ENCODE data around the gene LTBP1. TPM values are rescaled to one million over a fixed set of nuclear protein-coding genes. Genes with fewer than 3 reads are reported as not detected.

Gene LTBP1
- total RNA-seq, 1 donor from 2014 or later: 102 TPM

GRCh38 chr2:33038799-33039198, 92.0 kb downstream of the LTBP1 start:
- Mint-ChIP-seq H3K36me3 (ENCODE audit: unreplicated experiment) (no peaks in the 10 kb centered on the region), H3K4me1 (ENCODE audit: unreplicated experiment) (peaks cover 8% of the 10 kb centered on the region), H3K27ac (ENCODE audit: unreplicated experiment) (no peak overlapping the region), H3K27me3 (ENCODE audit: unreplicated experiment) (no peaks in the 10 kb centered on the region), H3K9me3 (ENCODE audit: unreplicated experiment) (no peaks in the 10 kb centered on the region), H3K4me3 (ENCODE audit: unreplicated experiment) (no peak overlapping the region)
- DNase-seq (ENCODE audit: extremely low spot score, unreplicated experiment): no peak
- TF ChIP-seq CTCF (IDR thresholded peaks at IDR 0.05): no peak

- no peaks in the 10 kb centered on the region for H3K36me3 Mint-ChIP-seq (ENCODE audit: unreplicated experiment)
- no peak for TF ChIP-seq CTCF (IDR thresholded peaks at IDR 0.05)
- no peak overlapping the region for H3K27ac Mint-ChIP-seq (ENCODE audit: unreplicated experiment)
Observed at GRCh38 chr2:33040541-33040940, 93.8 kb downstream of the LTBP1 start.

GRCh38 chr2:33042265-33042664, 95.5 kb downstream of the LTBP1 start:
- DNase-seq (ENCODE audit: extremely low spot score, unreplicated experiment): no peak
- no peaks in the 10 kb centered on the region for H3K4me1 Mint-ChIP-seq (ENCODE audit: unreplicated experiment)
- no peak overlapping the region for H3K27ac Mint-ChIP-seq (ENCODE audit: unreplicated experiment)
- no peaks in the 10 kb centered on the region for H3K9me3 Mint-ChIP-seq (ENCODE audit: unreplicated experiment)
- no peaks in the 10 kb centered on the region for H3K36me3 Mint-ChIP-seq (ENCODE audit: unreplicated experiment)
- no peak overlapping the region for H3K4me3 Mint-ChIP-seq (ENCODE audit: unreplicated experiment)
- H3K27me3 Mint-ChIP-seq (ENCODE audit: unreplicated experiment): no peaks in the 10 kb centered on the region
- no peak for TF ChIP-seq CTCF (IDR thresholded peaks at IDR 0.05)

More at GRCh38 chr2:33040541-33040940, 93.8 kb downstream of the LTBP1 start:
- Mint-ChIP-seq H3K27me3 (ENCODE audit: unreplicated experiment) (no peaks in the 10 kb centered on the region), H3K4me3 (ENCODE audit: unreplicated experiment) (no peak overlapping the region), H3K4me1 (ENCODE audit: unreplicated experiment) (no peaks in the 10 kb centered on the region), H3K9me3 (ENCODE audit: unreplicated experiment) (no peaks in the 10 kb centered on the region)
- DNase-seq (ENCODE audit: extremely low spot score, unreplicated experiment): no peak

- H3K27me3 Mint-ChIP-seq (ENCODE audit: unreplicated experiment): no peaks in the 10 kb centered on the region
- H3K4me1 Mint-ChIP-seq (ENCODE audit: unreplicated experiment): peaks cover 1% of the 10 kb centered on the region
- no peak overlapping the region for H3K4me3 Mint-ChIP-seq (ENCODE audit: unreplicated experiment)
Observed at GRCh38 chr2:33042819-33043218, 96.1 kb downstream of the LTBP1 start.

GRCh38 chr2:33047939-33048338, 101.2 kb downstream of the LTBP1 start:
- H3K27ac Mint-ChIP-seq (ENCODE audit: unreplicated experiment): no peak overlapping the region
- no peaks in the 10 kb centered on the region for H3K27me3 Mint-ChIP-seq (ENCODE audit: unreplicated experiment)
- H3K9me3 Mint-ChIP-seq (ENCODE audit: unreplicated experiment): no peaks in the 10 kb centered on the region
- H3K4me1 Mint-ChIP-seq (ENCODE audit: unreplicated experiment): peaks cover 8% of the 10 kb centered on the region
- H3K36me3 Mint-ChIP-seq (ENCODE audit: unreplicated experiment): no peaks in the 10 kb centered on the region
- DNase-seq (ENCODE audit: extremely low spot score, unreplicated experiment): no peak
- H3K4me3 Mint-ChIP-seq (ENCODE audit: unreplicated experiment): no peak overlapping the region
- TF ChIP-seq CTCF (IDR thresholded peaks at IDR 0.05): no peak

More at GRCh38 chr2:33042819-33043218, 96.1 kb downstream of the LTBP1 start:
- no peaks in the 10 kb centered on the region for H3K9me3 Mint-ChIP-seq (ENCODE audit: unreplicated experiment)
- no peaks in the 10 kb centered on the region for H3K36me3 Mint-ChIP-seq (ENCODE audit: unreplicated experiment)
- H3K27ac Mint-ChIP-seq (ENCODE audit: unreplicated experiment): no peak overlapping the region
- TF ChIP-seq CTCF (IDR thresholded peaks at IDR 0.05): no peak
- DNase-seq (ENCODE audit: extremely low spot score, unreplicated experiment): no peak

Measured in osteocyte (in vitro differentiated cells).